Endothelial cell of umbilical vein (primary cell): Measurements from ENCODE around the gene GFER. TPM values are rescaled to one million over a fixed set of nuclear protein-coding genes. Genes with fewer than 3 reads are reported as not detected.
A peak's percentile ranks its signal among the peaks of the same experiment; 100 is the strongest.

Experiments used
- BruUV-seq: library from RNA; stranded (reverse); fragments of 400-500 nt; replicated peaks from 2 replicates; lab custom pipeline; 2021; lab: Mats Ljungman, UMichigan
- CTCF ChIA-PET: fragments of 300-600, 350-600 bp; sonication (Branson Sonifier 250); formaldehyde crosslinking; loops from one replicate; lab custom pipeline; 2021; ENCODE audit warnings: antibody characterized with exemption, inconsistent platforms; lab: Charles Lee
- POLR2A ChIA-PET: fragments of 300-600, 350-600 bp; sonication (Branson Sonifier 250); formaldehyde crosslinking; loops from one replicate; lab custom pipeline; 2021; ENCODE audit warnings: antibody characterized with exemption, inconsistent platforms; lab: Charles Lee
- DNase-seq: peaks from one replicate; pipeline ENCODE4 v3.0.0-alpha.2; 2011; ENCODE audit warnings: low read depth, low spot score
- FAIRE-seq: peaks from 2 replicates; lab custom pipeline; 2011; peaks lifted over from hg19 to GRCh38; lab: Jason Lieb, UNC
- H2AFZ ChIP-seq: 2 replicates; pipeline ENCODE4 v1.6.0; 2012; ENCODE audit warnings: low read depth, low read length, control low read depth, inconsistent platforms
- H3K27ac ChIP-seq: 2 replicates; pipeline ENCODE4 v1.5.1; 2011; ENCODE audit warnings: low read depth, mild to moderate bottlenecking, control low read depth, low read length, moderate library complexity; ENCODE audit not compliant: insufficient read depth
- H3K27me3 ChIP-seq, 2 experiments: 2 replicates each; pipeline versions ENCODE4 v1.6.0 to v1.6.1; 2011; ENCODE audit warnings: low read length in 2 of 2, mixed read lengths in 1 of 2; ENCODE audit not compliant: control insufficient read depth in 2 of 2, insufficient read depth in 2 of 2
- H3K36me3 ChIP-seq, 2 experiments: 2 replicates in 1 of 2; 3 replicates in 1 of 2; pipeline ENCODE4 v1.5.1; 2011; ENCODE audit warnings: low read length in 2 of 2, mild to moderate bottlenecking in 1 of 2, moderate library complexity in 1 of 2; ENCODE audit not compliant: control insufficient read depth in 2 of 2, insufficient read depth in 2 of 2; ENCODE audit errors: extremely low read depth in 1 of 2
- H3K4me1 ChIP-seq: 3 replicates; pipeline ENCODE4 v1.5.1; 2011; ENCODE audit warnings: mild to moderate bottlenecking, low read length; ENCODE audit not compliant: control insufficient read depth, insufficient read depth; ENCODE audit errors: extremely low read depth
- H3K4me2 ChIP-seq: 2 replicates; pipeline ENCODE4 v1.6.1; 2011; ENCODE audit warnings: low read length, control low read depth, mixed read lengths; ENCODE audit not compliant: insufficient read depth
- H3K4me3 ChIP-seq, 3 experiments: fragments of 200-600 bp in 1 of 3; sonication (generic), shearing (Covaris generic) in 1 of 3; replicated peaks in 1 of 3; 2 replicates each; pipeline ENCODE4 v1.5.1; 2011 to 2016; ENCODE audit warnings: control low read depth in 3 of 3, low read length in 3 of 3, mild to moderate bottlenecking in 2 of 3, inconsistent platforms in 1 of 3, low read depth in 1 of 3, moderate library complexity in 1 of 3; ENCODE audit not compliant: insufficient read depth in 1 of 3
- H3K79me2 ChIP-seq: 2 replicates; pipeline ENCODE4 v1.6.0; 2012; ENCODE audit warnings: low read length, inconsistent platforms; ENCODE audit not compliant: control insufficient read depth, insufficient read depth
- H3K9ac ChIP-seq: replicated peaks from 2 replicates; pipeline ENCODE3; 2011; ENCODE audit warnings: low read length, control low read depth; ENCODE audit not compliant: insufficient read depth; ENCODE audit errors: extremely low read depth
- H3K9me1 ChIP-seq: replicated peaks from 3 replicates; pipeline ENCODE4 v1.6.0; 2011; ENCODE audit warnings: mild to moderate bottlenecking, low read length; ENCODE audit not compliant: control insufficient read depth, insufficient read depth; ENCODE audit errors: extremely low read depth
- H3K9me3 ChIP-seq: replicated peaks from 2 replicates; pipeline ENCODE4 v1.5.1; 2012; ENCODE audit warnings: low read length, inconsistent platforms; ENCODE audit not compliant: control insufficient read depth, insufficient read depth
- H4K20me1 ChIP-seq: replicated peaks from 2 replicates; pipeline ENCODE3; 2011; ENCODE audit warnings: mild to moderate bottlenecking, low read length; ENCODE audit not compliant: control insufficient read depth, insufficient read depth; ENCODE audit errors: extremely low read depth
- CTCF ChIP-seq, 2 donors: IDR thresholded peaks; 1 replicate in 1 of 2; 2 replicates in 1 of 2; pipeline ENCODE4 v1.5.1; 2011; ENCODE audit warnings: low read length in 2 of 2, mild to moderate bottlenecking in 2 of 2, moderate library complexity in 2 of 2, control low read depth in 1 of 2, inconsistent platforms in 1 of 2, low read depth in 1 of 2; ENCODE audit not compliant: insufficient read depth in 1 of 2; ENCODE audit errors: extremely low read depth in 1 of 2
- EZH2 ChIP-seq: IDR thresholded peaks from 2 replicates; pipeline ENCODE4 v1.6.1; 2012; ENCODE audit warnings: borderline replicate concordance, low read depth, mild to moderate bottlenecking, moderate library complexity, low read length, inconsistent platforms; ENCODE audit not compliant: severe bottlenecking
- FOS ChIP-seq: IDR thresholded peaks from 2 replicates; pipeline ENCODE4 v1.6.1; 2011; ENCODE audit warnings: mild to moderate bottlenecking, low read length, moderate library complexity, borderline replicate concordance; ENCODE audit not compliant: insufficient read depth
- GATA2 ChIP-seq: IDR thresholded peaks from 2 replicates; pipeline ENCODE4 v1.7.0; 2011; ENCODE audit warnings: low read depth, mild to moderate bottlenecking, moderate library complexity, mixed read lengths, low read length; ENCODE audit not compliant: insufficient read length, insufficient read depth
- JUN ChIP-seq: IDR thresholded peaks from 2 replicates; pipeline ENCODE4 v1.6.1; 2011; ENCODE audit warnings: borderline replicate concordance, low read depth; ENCODE audit not compliant: insufficient read length, insufficient read depth
- MAX ChIP-seq: IDR thresholded peaks from 2 replicates; pipeline ENCODE4 v1.6.1; 2011; ENCODE audit not compliant: insufficient read depth, insufficient read length
- MYC ChIP-seq: IDR thresholded peaks from one replicate; pipeline ENCODE4 v1.6.1; 2011; ENCODE audit warnings: mild to moderate bottlenecking, low read depth, low read length
- POLR2A ChIP-seq: IDR thresholded peaks from 2 replicates; pipeline ENCODE4 v1.6.1; 2012; ENCODE audit warnings: low read depth, mild to moderate bottlenecking, control low read depth, low read length
- POLR2AphosphoS5 ChIP-seq: IDR thresholded peaks from 2 replicates; pipeline ENCODE4 v1.6.1; 2012; ENCODE audit warnings: low read depth, mild to moderate bottlenecking, control low read depth, low read length, moderate library complexity; ENCODE audit not compliant: insufficient read depth
- dilution Hi-C: fragments of 300-500 bp; cut with MboI; formaldehyde crosslinking; loops from one replicate; pipeline ENCODE4 v1.15.0; 2019; ENCODE audit warnings: low sequenced_read_pairs; ENCODE audit not compliant: extremely low pct_ligation_motif_present
- intact Hi-C: fragments of 100-400 bp; cut with micrococcal nuclease; formaldehyde crosslinking; loops from one replicate; pipeline ENCODE4 v1.10.0; 2022
- polyA plus RNA-seq, 4 experiments: library from polyadenylated mRNA; depleted of rRNA in 3 of 4; stranded (reverse) in 3 of 4; unstranded in 1 of 4; fragments of >200 nt; gene quantifications; 2 replicates each; pipeline versions ENCODE4 v1.2.1 to v1.2.3, GENCODE V29; 2011 to 2012; ENCODE audit warnings: missing spikeins in 1 of 4
- total RNA-seq: library from RNA; stranded (reverse); gene quantifications from 2 replicates; pipeline ENCODE4 v1.2.3, GENCODE V29; 2021

Gene GFER
- total and polyA plus RNA-seq, 2 donors (not counting 3 experiments of a cell fraction or from before 2014, with no cell fraction given) = 13.7 to 29.9 TPM

DNA sequence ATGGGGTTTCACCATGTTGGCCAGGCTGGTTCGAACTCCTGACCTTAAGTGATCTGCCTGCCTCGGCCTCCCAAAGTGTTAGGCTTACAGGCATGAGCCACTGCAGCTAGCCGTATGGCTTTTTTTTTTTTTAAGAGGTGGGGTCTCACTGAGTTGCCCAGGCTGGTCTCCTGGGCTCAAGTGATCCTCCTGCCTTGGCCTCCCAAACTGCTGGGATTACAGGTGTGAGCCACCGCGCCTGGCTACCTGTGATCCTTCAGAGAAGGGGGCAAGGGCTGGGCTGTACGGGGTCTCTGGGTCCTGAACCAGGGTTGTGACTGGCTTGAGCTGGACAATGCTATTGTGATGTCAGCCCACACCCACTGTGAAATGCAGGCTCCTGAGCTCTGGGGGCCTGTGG is 17.5 kb upstream of the GFER start, which contains the start of gene RNF151:
Gene RNF151 (plus strand): TSS at position 397 of the 400 bp plus-strand sequence. CDS start 26 bp downstream, outside the sequence.
- Histone ChIP-seq H3K79me2 (peaks cover 39% of the 10 kb centered on the region), H3K27me3 (no peaks in the 10 kb centered on the region), H2AFZ (no peak within 1 kb of the TSS), H3K9me1 (no peaks in the 10 kb centered on the region), H3K27ac (no peak within 1 kb of the TSS), H3K9ac (peak within 1 kb of the TSS; percentile 92), H3K4me3 (peak within 1 kb of the TSS; percentile 58 to 89 (median 71)), H4K20me1 (no peaks in the 10 kb centered on the region), H3K36me3 (peaks cover 8 to 17% of the 10 kb centered on the region in 2 experiments), H3K9me3 (no peaks in the 10 kb centered on the region), H3K4me1 (peaks cover 22% of the 10 kb centered on the region), H3K4me2 (peak within 1 kb of the TSS; percentile 81)
- ChIA-PET CTCF (interaction anchor here (0.5 to 1.2 kb wide), 2 partner anchors 171 to 174 kb away, joined by 3 read pairs; no protein-coding TSS in a partner anchor), POLR2A (no interaction called here)
- FAIRE-seq = no peak
- DNase-seq = no peak
- BruUV-seq = no TSS peak
- dilution Hi-C loops = no loop called here
- TF ChIP-seq POLR2AphosphoS5 (no peak), FOS (no peak), MAX (no peak), MYC (no peak), EZH2 (no peak), POLR2A (no peak), JUN (no peak), GATA2 (no peak), CTCF (IDR thresholded peaks at IDR 0.05; ENCODE audit: extremely low read depth in 1 of 2, insufficient read depth in 1 of 2, low read depth in 1 of 2, low read length in 2 of 2) (no peak)
- intact Hi-C loops = no loop called here
